Cardiac fibroblast (primary cell): Measurements from ENCODE around the gene PIGL.
"Not testable (repeated sequence)": the region's sequence is repeated elsewhere in the genome, so short reads cannot be mapped to it uniquely, and the experiment has no call there.

Experiments
- DNase-seq, 2 donors: peaks; one replicate each; pipeline versions ENCODE4 v3.0.0 to v3.0.0-alpha.2; 2010; ENCODE audit warnings: low read depth in 2 of 2
- H3K4me3 ChIP-seq, 2 donors: replicated peaks in 1 of 2; 1 replicate in 1 of 2; 2 replicates in 1 of 2; pipeline ENCODE4 v1.5.1; 2011; ENCODE audit warnings: low read depth in 2 of 2, low read length in 2 of 2, mild to moderate bottlenecking in 2 of 2, moderate library complexity in 1 of 2
- TF ChIP-seq, protein P1 (sequence below): IDR thresholded peaks from one replicate; pipeline ENCODE4 v1.5.1; 2011; ENCODE audit warnings: low read depth, mild to moderate bottlenecking, low read length, inconsistent platforms

PIGL gene

DNA sequence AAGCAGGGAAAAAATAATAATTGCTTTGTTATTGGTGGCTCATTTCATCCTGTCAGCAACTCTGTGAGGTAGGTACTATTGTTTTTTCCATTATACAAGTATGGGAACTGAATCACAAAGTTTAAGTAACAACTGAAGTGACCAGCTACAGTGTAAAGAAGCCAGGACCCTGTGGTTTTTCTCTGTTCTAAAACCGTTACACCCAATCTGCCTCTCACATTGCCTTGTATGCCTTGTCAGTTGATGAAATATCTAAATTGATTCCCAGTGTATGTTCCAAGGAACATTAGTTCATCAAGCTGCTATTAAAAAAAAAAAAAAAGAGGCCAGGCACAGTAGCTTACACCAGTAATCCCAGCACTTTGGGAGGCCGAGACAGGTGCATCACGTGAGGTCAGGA, 5.4 kb downstream of the PIGL start:
- no peak for DNase-seq

DNA sequence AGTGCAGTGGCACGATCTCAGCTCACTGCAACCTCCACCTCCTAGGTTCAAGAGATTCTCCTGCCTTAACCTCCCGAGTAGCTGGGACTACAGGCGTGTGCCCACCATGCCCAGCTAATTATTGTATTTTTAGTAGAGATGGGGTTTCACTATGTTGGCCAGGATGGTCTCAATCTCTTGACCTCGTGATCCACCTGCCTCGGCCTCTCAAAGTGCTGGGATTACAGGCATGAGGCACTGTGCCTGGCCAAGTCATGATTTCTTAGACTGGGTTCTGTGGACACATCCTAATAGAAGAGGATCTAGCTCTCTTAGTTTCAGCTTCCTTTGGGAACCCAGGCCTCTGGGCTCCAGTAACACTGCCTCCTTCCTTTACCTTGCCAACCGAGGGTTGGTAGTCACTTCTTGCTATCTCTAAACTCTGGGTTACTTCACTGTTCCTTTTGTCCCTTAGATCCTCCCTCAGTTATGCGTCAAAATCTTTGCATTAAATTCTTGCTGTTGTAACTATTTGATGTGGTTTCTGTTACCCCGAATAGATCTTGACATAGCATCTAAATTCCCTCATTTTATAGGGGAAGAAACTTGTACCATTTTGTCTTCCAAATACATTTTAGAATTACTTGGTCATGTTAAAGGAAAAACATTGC, 13.0 kb downstream of the PIGL start:
- H3K4me3 ChIP-seq, DNase-seq: not testable (repeated sequence)

More for the DNA sequence above, 5.4 kb downstream of the PIGL start:
- TF ChIP-seq, protein P1, sequence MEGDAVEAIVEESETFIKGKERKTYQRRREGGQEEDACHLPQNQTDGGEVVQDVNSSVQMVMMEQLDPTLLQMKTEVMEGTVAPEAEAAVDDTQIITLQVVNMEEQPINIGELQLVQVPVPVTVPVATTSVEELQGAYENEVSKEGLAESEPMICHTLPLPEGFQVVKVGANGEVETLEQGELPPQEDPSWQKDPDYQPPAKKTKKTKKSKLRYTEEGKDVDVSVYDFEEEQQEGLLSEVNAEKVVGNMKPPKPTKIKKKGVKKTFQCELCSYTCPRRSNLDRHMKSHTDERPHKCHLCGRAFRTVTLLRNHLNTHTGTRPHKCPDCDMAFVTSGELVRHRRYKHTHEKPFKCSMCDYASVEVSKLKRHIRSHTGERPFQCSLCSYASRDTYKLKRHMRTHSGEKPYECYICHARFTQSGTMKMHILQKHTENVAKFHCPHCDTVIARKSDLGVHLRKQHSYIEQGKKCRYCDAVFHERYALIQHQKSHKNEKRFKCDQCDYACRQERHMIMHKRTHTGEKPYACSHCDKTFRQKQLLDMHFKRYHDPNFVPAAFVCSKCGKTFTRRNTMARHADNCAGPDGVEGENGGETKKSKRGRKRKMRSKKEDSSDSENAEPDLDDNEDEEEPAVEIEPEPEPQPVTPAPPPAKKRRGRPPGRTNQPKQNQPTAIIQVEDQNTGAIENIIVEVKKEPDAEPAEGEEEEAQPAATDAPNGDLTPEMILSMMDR = no peak
- no peak overlapping the region for H3K4me3 ChIP-seq

DNA sequence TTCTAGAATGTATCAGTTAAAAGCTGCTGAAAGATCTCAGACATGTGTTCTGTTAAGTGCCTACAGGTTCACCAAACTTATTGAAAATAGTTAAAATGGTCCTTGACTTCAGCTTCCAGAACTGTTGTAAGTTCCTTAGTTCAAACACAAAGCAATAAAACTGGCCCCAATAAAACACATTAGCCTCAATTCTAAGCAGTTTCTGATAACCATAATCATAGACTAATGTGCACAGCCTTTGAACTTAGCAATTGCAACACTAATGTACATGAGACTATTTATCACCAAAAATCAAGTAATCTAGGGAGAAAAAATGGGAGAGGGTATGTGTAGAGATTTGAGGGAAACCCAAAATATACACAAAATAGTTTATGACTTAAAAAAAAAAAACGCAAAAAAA, 15.4 kb downstream of the PIGL start:
- TF ChIP-seq, protein P1 = no peak
- no peak for DNase-seq
- no peak overlapping the region for H3K4me3 ChIP-seq

DNA sequence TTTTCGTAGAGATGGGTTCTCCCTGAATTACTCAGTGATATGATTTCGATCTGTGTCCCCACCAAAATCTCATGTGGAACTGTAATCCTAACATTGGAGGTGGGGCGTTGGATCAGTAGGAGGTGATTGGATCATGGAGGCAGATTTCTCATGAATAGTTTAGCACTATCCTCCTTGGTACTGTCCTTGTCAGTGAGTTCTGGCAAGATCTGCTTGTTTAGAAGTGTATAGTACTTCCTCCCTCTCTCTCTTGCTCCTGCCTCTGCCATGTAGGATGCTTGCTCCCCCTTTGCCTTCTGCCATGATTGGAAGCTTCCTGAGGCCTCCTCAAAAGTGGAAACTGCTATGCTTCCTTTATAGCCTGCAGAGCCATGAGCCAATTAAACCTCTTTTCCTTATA, 22.9 kb downstream of the PIGL start:
- TF ChIP-seq, protein P1 = no peak

DNA sequence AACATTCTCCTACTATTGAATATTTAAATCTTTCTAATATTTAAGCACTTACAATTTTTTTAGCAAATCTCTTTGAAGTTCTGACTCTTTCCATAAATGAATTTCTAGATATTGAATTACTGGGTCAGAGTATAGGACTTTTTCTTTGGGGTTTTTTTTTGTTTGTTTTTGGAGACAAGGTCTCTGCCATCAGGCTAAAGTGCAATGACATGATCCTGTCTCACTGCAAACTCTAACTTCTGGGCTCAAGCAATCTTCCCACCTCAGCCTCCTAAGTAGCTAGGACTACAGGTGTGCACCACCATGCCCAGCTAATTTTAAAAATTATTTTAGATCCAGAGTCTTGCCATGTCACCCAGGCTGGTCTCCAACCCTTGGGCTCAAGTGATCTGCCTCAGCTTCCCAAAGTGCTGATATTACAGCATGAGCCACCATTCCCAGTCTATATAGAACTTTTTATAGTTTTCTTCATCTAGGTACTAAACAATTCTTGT, 24.9 kb downstream of the PIGL start:
- no peak overlapping the region for H3K4me3 ChIP-seq
- TF ChIP-seq, protein P1 = no peak
- no peak for DNase-seq

More for the DNA sequence above, 22.9 kb downstream of the PIGL start:
- H3K4me3 ChIP-seq = no peak overlapping the region
- DNase-seq = no peak

DNA sequence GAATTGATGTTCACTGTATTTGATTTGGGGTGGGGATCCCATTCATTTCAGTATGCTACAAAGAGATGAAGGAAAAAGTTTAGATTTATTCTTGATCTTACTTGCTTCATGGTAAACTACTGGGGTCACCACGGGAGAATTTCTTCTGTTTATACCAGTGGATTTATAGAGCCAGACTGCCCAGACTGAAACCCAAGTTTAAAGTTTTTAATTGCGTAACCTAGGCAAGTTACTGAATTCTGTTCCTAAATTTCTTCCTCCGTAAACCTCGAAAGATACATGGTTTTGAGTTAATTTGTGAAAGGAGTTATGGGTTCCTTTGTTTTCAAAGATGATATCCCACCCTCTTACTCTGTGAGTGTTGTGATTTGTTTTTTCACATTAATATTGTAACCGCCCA, 26.4 kb downstream of the PIGL start:
- TF ChIP-seq, protein P1 = no peak
- no peak for DNase-seq
- no peak overlapping the region for H3K4me3 ChIP-seq

DNA sequence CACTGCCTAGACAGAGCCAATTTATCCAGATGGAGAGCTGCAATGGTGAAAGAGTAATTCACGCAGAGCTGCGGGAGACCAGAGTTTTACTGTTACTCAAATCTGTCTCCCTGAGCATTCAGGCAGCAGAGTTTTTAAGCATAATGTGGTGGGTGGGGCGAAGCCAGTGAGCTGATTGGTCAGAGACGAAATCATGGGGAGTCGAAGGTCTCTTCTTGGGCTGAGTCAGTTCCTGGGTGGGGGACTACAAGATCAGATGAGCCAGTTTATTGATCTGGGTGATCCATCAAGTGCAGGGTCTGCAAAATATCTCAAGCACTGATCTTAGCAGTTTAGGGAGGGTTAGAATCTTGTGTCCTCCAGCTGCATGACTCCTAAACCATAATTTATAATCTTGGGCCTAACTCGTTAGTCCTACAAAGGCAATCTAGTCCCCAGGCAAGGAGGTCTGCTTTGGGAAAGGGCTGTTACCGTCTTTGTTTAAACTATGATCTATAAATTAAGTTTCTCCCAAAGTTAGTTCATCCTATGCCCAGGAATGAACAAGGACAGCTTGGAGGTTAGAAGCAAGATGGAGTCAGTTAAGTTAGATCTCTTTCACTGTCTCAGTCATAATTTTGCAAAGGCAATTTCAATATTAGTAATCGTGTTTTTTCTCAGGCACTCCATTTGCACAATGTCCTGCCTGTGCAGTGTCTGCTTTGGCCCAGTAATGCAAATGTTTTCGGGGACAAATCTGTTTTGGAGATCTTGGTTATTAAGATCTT, 27.0 kb downstream of the PIGL start:
- DNase-seq = no peak
- H3K4me3 ChIP-seq = no peak overlapping the region
- TF ChIP-seq, protein P1 = no peak
